Measurements from ENCODE around the gene MYEF2. TPM values are rescaled to one million over a fixed set of nuclear protein-coding genes. Genes with fewer than 3 reads are reported as not detected.

The MYEF2 gene
- total RNA-seq, 2 donors from 2014 or later = 10.2 to 23.3 TPM

- Histone ChIP-seq H3K27me3 (replicated peaks; ENCODE audit: insufficient read depth) (no peaks in the 10 kb centered on the region), H3K4me3 (no peak overlapping the region), H3K4me1 (replicated peaks) (no peaks in the 10 kb centered on the region), H3K36me3 (no peaks in the 10 kb centered on the region), H3K27ac (no peak overlapping the region), H3K9me3 (no peaks in the 10 kb centered on the region)
- WGBS = 23% methylated on average over 1 of the region's 1 CpG
- no peak for TF ChIP-seq CTCF (IDR thresholded peaks at IDR 0.05)
- no peak for TF ChIP-seq POLR2AphosphoS5 (IDR thresholded peaks at IDR 0.05)
- no peak for TF ChIP-seq POLR2A (IDR thresholded peaks at IDR 0.05)
- no peak for DNase-seq (ENCODE audit: low spot score)
- intact Hi-C loops (cut with DNase I) = no loop called here
Observed at GRCh38 chr15:48144889-48145288, 33.2 kb downstream of the MYEF2 start.

- no peaks in the 10 kb centered on the region for H3K4me1 ChIP-seq (replicated peaks)
- WGBS = 81% methylated on average over 1 of the region's 1 CpG
- H3K36me3 ChIP-seq = no peaks in the 10 kb centered on the region
- no peak overlapping the region for H3K27ac ChIP-seq
- H3K4me3 ChIP-seq = no peak overlapping the region
- no peaks in the 10 kb centered on the region for H3K9me3 ChIP-seq
- intact Hi-C loops (cut with DNase I) = no loop called here
- no peak for DNase-seq (ENCODE audit: low spot score)
- TF ChIP-seq POLR2A (IDR thresholded peaks at IDR 0.05) = no peak
- TF ChIP-seq POLR2AphosphoS5 (IDR thresholded peaks at IDR 0.05) = no peak
- TF ChIP-seq CTCF (IDR thresholded peaks at IDR 0.05) = no peak
- H3K27me3 ChIP-seq (replicated peaks; ENCODE audit: insufficient read depth) = no peaks in the 10 kb centered on the region
Observed at GRCh38 chr15:48143856-48144255, 34.2 kb downstream of the MYEF2 start.

GRCh38 chr15:48132874-48133273 is 45.2 kb downstream of the MYEF2 start:
- no peak overlapping the region for H3K27ac ChIP-seq
- intact Hi-C loops (cut with DNase I) = no loop called here

GRCh38 chr15:48131324-48131723 is 46.8 kb downstream of the MYEF2 start:
- no peak overlapping the region for H3K4me3 ChIP-seq
- no peaks in the 10 kb centered on the region for H3K27me3 ChIP-seq (replicated peaks; ENCODE audit: insufficient read depth)
- TF ChIP-seq CTCF (IDR thresholded peaks at IDR 0.05) (no peak), POLR2A (IDR thresholded peaks at IDR 0.05) (no peak), POLR2AphosphoS5 (IDR thresholded peaks at IDR 0.05) (no peak)
- intact Hi-C loops (cut with DNase I) = no loop called here
- no peaks in the 10 kb centered on the region for H3K36me3 ChIP-seq
- H3K9me3 ChIP-seq = no peaks in the 10 kb centered on the region
- no peak overlapping the region for H3K27ac ChIP-seq
- H3K4me1 ChIP-seq (replicated peaks) = no peaks in the 10 kb centered on the region
- no peak for DNase-seq (ENCODE audit: low spot score)

More at GRCh38 chr15:48132874-48133273, 45.2 kb downstream of the MYEF2 start:
- Histone ChIP-seq H3K9me3 (no peaks in the 10 kb centered on the region), H3K4me3 (no peak overlapping the region), H3K4me1 (replicated peaks) (no peaks in the 10 kb centered on the region), H3K27me3 (replicated peaks; ENCODE audit: insufficient read depth) (no peaks in the 10 kb centered on the region), H3K36me3 (no peaks in the 10 kb centered on the region)
- DNase-seq (ENCODE audit: low spot score) = no peak
- TF ChIP-seq CTCF (IDR thresholded peaks at IDR 0.05) = no peak
- no peak for TF ChIP-seq POLR2AphosphoS5 (IDR thresholded peaks at IDR 0.05)
- TF ChIP-seq POLR2A (IDR thresholded peaks at IDR 0.05) = no peak
- WGBS = 96% methylated on average over 6 of the region's 6 CpGs

GRCh38 chr15:48126667-48127355 is 51.3 kb downstream of the MYEF2 start:
- no peak for DNase-seq (ENCODE audit: low spot score)
- intact Hi-C loops (cut with DNase I) = no loop called here
- 83% methylated on average over 6 of the region's 6 CpGs for WGBS

More at GRCh38 chr15:48126667-48127355, 51.3 kb downstream of the MYEF2 start:
- Histone ChIP-seq H3K27ac (no peak overlapping the region), H3K9me3 (no peaks in the 10 kb centered on the region), H3K27me3 (replicated peaks; ENCODE audit: insufficient read depth) (no peaks in the 10 kb centered on the region), H3K36me3 (no peaks in the 10 kb centered on the region), H3K4me3 (no peak overlapping the region), H3K4me1 (replicated peaks) (no peaks in the 10 kb centered on the region)
- no peak for TF ChIP-seq POLR2A (IDR thresholded peaks at IDR 0.05)
- no peak for TF ChIP-seq POLR2AphosphoS5 (IDR thresholded peaks at IDR 0.05)
- TF ChIP-seq CTCF (IDR thresholded peaks at IDR 0.05) = no peak
